IPS DF 4.7 (cell line): ENCODE measurements around the gene HGFAC.

Source experiments
- DNase-seq: peaks from one replicate; pipeline ENCODE4 v3.0.0-alpha.2; 2013; ENCODE audit warnings: low spot score; ENCODE audit errors: extremely low read depth

HGFAC gene

DNA sequence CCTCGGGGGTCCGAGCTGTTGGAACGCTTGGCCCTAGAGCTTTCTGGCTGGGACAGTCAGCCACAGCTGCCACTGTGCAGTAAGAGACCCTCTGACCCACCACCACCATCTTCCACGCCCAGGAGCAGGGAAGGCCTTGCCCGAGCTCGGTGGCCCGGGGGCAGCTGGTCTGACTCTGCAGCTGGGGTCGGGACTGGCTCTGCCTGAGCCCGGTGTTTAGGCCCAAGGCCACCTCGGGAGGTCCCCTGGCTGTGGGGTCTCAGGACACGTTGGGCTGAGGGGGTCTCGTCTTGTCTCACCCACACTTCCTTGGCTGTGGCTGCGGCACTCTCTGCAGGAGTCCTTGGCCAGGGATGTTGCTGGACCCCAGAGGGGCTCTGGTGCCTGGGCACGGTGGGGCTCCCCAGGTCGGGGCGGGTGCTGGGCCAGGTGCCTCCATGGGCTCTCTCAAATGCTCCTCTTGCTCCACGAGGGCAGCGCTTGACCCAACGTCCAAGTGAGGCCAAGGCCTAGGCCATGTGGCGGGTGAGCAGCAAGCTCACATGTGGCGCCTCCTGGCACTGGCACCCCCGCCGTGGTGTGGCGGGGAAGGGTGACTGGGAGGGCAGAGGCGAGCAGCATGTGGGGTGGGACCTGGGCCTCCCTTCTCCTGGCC lies 44.2 kb downstream of the HGFAC start:
- DNase-seq, result no peak

DNA sequence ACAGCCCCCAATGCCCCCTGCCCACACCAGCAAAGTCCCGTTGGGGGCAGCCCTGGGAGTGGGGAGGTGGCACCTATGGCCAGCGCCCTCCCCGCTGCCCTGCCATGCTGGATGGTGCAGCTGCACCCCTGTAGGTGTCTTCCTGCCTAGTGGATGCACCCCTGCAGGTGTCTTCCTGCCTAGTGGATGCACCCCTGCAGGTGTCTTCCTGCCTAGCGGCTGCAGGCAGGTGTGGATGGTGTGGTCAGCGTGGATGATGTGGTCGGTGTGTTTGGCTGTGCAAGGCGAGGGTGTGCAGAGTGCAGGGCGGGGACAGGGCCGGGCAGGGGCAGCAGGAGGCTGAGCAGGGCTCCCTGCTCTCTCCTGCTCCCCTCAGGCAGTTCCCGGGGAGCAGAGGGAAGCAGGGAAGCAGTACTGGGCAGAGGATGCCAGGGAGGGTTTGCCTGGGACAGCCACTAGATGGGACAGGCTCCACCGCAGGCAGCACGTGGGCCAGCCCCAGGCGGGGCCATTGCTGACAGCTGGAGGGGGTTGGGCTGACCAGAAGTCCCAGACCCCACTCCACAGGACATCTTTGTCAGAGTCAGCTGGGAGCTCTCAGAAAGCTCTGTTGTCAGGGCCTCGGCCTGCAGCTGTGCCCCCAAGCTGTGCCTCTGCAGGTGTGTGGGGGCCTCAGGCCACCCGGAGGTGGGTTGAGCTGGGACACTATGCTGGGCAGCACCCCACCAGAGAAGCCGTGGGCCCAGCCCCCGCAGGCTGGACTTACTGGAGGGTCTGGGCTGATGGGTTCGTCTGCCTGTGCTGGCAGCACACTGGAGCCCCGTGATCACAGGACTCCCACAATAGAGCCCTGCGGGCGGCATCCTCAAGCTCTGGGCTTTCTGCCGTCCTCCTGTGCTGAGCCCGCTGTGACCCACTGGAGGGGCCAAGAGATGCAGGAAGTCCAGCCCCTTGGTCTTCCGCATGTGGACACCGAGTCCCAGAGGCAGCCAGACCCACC lies 45.1 kb downstream of the HGFAC start:
- DNase-seq, result no peak

- no peak for DNase-seq
Measured at GRCh38 chr4:3487861-3488260, 46.1 kb downstream of the HGFAC start.

GRCh38 chr4:3488820-3489219 lies 47.1 kb downstream of the HGFAC start:
- DNase-seq, result no peak

DNA sequence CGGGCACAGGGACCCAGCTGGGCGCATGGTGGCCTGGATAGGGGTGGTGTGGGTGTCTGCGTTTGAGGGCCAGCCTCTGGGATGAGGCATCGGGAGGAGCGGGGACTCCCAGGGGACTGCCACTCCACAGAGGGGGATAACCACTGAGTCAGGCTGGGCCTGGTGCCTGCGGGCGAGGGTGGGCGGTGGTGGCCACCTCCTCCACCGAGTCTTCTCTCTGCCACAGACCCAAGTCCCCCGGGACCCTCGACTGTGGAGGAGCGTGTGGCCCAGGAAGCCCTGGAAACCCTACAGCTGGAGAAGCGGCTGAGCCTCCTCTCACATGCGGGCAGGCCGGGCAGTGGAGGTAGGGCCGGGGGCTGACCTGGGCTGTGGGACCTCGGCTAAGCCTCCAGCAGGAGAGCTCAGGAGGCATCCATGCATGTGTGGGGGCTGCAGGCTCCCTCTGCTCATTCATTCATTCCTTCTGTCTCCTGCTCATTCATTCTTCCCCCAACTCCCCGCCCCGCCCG lies 47.7 kb downstream of the HGFAC start:
- DNase-seq, result no peak

DNA sequence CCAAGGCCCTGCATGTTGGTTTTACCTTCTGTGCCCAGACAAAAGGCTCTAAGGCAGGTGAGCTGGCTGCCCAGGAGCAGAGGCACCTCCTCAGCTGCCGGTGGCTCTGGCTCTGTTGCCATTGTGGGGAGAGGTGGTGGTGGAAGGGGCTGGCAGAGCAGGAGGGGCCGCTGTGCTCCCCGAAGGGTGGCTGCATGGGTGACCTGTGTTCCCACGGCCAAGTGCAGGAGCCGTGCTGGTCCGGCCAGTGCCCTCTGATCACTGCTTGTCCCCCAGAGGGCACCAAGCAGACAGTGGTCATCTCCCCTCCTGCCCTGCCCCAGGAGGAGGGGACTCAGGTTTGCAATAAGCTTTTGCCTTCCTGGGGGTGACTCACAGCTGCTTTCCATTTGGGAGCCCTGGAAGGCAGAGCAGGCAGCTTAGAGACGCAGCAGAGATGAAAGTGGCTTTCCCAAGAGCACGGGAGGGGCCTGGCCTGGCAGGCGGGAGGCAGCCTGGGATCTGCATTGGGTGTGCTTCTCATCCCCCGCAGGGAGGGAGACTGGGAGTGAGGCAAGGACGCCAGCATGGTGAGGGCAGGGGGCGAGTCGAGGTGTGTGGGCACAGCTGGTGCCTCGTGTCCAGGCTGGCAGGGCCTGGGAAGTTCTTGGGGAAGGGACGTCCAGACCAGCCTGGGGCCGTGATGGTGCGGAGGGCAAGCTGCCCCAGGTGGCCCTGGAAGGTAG lies 50.1 kb downstream of the HGFAC start:
- DNase-seq, result no peak

DNA sequence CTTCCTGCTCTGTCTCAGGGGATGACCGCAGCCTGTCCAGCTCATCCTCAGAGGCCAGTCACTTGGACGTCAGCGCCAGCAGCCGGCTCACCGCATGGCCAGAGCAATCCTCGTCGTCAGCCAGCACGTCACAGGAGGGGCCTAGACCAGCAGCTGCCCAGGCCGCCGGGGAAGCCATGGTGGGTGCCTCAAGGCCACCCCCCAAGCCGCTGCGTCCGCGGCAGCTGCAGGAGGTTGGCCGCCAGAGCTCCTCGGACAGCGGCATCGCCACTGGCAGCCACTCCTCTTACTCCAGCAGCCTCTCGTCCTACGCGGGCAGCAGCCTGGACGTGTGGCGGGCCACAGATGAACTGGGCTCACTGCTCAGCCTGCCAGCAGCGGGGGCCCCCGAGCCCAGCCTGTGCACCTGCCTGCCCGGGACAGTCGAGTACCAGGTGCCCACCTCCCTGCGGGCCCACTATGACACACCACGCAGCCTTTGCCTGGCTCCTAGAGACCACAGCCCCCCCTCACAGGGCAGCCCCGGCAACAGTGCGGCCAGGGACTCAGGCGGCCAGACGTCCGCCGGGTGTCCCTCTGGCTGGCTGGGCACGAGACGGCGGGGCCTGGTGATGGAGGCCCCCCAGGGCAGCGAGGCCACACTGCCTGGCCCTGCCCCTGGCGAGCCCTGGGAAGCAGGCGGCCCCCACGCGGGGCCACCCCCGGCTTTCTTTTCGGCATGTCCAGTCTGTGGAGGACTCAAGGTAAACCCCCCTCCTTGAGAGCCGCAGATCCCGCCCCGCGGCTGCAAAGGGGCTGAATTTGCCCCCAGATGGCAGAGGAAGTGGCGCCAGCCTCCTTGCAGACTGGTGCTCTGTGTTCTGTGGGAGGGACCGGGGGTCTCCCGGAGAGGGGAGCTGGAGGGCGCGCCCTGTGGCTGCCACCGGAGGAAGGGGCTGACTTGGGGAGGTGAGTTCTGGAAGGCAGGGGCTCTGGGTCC lies 51.3 kb downstream of the HGFAC start:
- no peak for DNase-seq

DNA sequence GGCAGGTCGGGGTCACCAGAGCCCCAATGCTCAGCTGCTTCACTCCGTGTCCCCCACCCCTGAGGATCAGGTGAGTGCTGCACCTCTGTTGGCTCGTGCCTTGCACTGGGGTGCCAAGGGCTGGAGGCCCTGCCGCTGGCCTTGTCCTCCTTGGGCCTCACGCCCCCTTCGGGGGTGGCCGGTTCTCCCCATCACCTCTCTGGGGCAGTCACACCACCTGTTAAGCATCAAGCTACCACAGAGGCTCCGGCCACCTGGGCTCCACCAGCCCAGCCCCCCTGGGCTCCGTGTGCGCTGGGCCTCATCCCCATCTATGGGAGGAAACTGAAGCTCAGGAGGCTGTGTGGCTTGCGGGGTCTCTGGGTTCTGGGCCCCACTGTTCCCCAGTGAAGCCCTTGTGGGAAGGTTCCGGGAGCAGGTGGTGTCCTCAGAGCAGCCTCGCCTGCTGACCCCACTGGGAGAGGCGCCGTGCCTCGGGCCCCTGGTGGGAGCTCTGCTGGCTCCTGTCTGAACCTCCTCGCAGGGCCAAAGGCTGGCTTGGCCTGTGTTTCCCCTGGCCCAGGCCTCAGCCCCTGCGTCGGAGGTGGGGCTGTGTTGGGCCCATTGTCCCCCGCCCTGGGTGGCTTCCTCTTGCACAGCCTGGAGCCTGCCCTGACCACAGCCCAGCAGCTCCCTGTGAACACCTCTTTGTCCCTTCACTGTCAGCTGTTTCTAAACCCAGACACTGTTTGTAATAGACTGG lies 52.1 kb downstream of the HGFAC start:
- no peak for DNase-seq

DNA sequence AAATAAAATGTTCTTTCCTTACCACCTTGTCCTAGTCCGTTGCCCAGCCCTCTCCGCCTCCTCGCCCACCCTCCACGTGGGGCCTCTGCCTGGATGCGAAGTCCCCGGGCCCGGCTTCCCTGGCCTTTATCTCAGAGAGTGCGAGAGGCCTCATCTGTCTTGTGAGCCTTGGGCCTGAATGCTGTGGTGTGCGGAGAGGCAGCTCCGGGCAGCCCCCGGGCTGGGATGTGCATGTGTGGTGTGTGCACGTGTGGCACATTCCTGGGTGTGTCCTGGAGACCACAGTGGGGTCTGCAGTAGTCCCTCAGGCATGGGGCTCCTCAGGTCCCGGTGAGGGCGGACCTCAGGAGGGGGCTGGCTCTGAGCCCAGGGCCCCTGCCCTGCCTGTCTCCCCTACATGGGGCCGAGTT lies 52.7 kb downstream of the HGFAC start:
- DNase-seq, result no peak

GRCh38 chr4:3495204-3495975 lies 53.6 kb downstream of the HGFAC start:
- no peak for DNase-seq

GRCh38 chr4:3496021-3496420 lies 54.3 kb downstream of the HGFAC start:
- DNase-seq, result no peak

DNA sequence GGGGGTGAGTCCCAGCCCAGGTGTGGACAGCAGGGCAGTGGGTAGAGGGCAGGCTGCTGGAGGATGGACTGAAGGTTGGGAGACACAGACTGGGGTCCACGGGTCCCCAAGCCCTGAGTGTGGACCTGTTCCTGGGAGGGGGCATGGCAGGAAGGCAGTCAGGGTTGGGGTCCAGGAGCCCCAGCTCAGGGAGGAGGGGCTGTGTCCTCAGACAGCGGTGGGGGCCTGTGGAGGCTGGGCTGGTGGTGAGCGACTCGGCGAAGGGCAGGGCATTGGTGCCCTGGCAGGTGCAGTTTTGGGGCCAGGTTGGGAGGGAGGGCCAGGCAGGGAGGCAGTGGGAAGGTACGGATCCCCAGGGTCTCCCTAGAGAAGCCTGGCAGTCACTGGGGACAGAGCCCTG lies 55.3 kb downstream of the HGFAC start:
- no peak for DNase-seq

- no peak for DNase-seq
Measured at GRCh38 chr4:3497523-3498389, 56.0 kb downstream of the HGFAC start.

DNA sequence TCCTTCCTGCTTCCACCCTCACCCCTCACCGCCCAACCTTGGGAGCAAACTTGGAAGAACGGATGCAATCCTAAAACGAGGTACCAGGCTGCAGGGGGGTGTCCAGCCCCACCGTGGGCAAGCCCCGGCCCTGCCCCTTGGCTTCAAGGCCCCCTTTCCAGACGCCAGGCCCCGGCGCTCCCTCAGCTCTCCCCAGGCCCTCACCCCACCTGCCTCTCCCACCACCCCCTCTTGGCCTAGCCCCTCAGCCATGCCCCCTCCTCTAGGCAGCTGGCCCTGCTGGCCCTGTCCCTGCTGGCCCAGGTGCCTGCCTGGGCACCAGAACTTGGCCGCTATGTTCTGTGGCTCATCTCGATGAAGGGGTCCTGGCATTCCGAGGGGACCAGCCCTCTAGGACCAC lies 56.6 kb downstream of the HGFAC start:
- no peak for DNase-seq
